PFSK-1 (cell line): Measurements from ENCODE around the gene SCAMP2.

ENCODE experiments used
- POLR2AphosphoS5 ChIP-seq: IDR thresholded peaks from 2 replicates; pipeline ENCODE4 v1.6.1; 2012; ENCODE audit warnings: low read depth, mild to moderate bottlenecking, control low read depth, low read length, moderate library complexity
- REST ChIP-seq, 2 experiments: IDR thresholded peaks; 2 replicates each; pipeline versions ENCODE4 v1.6.1 to v1.8.0; 2011 to 2012; ENCODE audit warnings: low read depth in 2 of 2, low read length in 2 of 2, control low read depth in 1 of 2, inconsistent platforms in 1 of 2, mild to moderate bottlenecking in 1 of 2, moderate library complexity in 1 of 2; ENCODE audit not compliant: insufficient read depth in 1 of 2

DNA sequence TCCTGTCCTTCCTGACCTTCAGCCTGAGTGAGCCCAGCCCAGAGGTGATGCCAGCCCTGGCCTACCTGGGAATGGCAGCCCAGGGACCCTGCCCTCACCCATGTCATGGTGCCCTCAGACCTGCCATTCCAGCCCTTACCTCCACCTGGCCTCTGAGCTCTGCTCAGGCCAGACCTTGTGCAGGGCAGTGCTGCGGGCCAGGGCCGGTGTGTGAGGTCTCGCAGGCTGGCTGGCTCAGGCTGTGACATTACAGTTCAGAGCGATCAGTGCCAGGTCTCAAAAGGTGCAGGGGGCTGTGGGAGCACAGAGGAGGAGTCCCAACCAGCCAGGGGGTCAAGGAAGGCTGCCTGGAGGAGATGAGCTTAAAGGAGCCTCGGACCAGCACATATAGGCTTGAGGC lies 53.1 kb downstream of the SCAMP2 start:
- TF ChIP-seq POLR2AphosphoS5, result no peak
- TF ChIP-seq REST (IDR thresholded peaks at IDR 0.05; ENCODE audit: insufficient read depth in 1 of 2, low read depth in 2 of 2, low read length in 2 of 2), result no peak
